Adrenal gland (tissue), 12 donors: Measurements from ENCODE around the gene GPR4. TPM values are rescaled to one million over a fixed set of nuclear protein-coding genes. Genes with fewer than 3 reads are reported as not detected.

Experiments
- DNase-seq, 7 donors: peaks; one replicate each; pipeline ENCODE4 v3.0.0-alpha.2; 2019 to 2020
- H3K27ac ChIP-seq, 5 donors: fragments of 200-600 bp; sonication (generic) in 4 of 5; 1 replicate in 3 of 5; 2 replicates in 2 of 5; pipeline versions ENCODE4 v1.5.1 to v1.8.0; 2016 to 2020; ENCODE audit warnings: mild to moderate bottlenecking in 1 of 5
- H3K27me3 ChIP-seq: fragments of 200-600 bp; 2 replicates; pipeline ENCODE4 v1.8.0; 2021
- H3K36me3 ChIP-seq, 2 donors: fragments of 200-600 bp; replicated peaks in 1 of 2; 1 replicate in 1 of 2; 2 replicates in 1 of 2; pipeline versions ENCODE4 v1.5.1 to v1.8.0; 2018 to 2022
- H3K4me1 ChIP-seq, 2 donors: fragments of 200-600 bp; replicated peaks in 1 of 2; 1 replicate in 1 of 2; 2 replicates in 1 of 2; pipeline versions ENCODE4 v1.5.1 to v1.8.0; 2018 to 2021
- H3K4me3 ChIP-seq, 4 donors: fragments of 200-600 bp; sonication (generic) in 3 of 4; one replicate each; pipeline ENCODE4 v1.5.1; 2016 to 2018
- H3K9me3 ChIP-seq, 3 donors: fragments of 200-600 bp; sonication (generic) in 1 of 3; replicated peaks in 1 of 3; 1 replicate in 2 of 3; 2 replicates in 1 of 3; pipeline versions ENCODE4 v1.5.1 to v1.8.0; 2016 to 2021
- POLR2A ChIP-seq, 2 donors: fragments of 450-650 bp; IDR thresholded peaks; one replicate each; pipeline ENCODE4 v1.6.1; 2017; ENCODE audit warnings: antibody characterized with exemption in 2 of 2, mild to moderate bottlenecking in 2 of 2, moderate library complexity in 1 of 2
- WGBS, 4 donors: extraction: QIAGEN DNeasy Blood & Tissue Kit in 2 of 4; methylation state at CpG; one replicate each; pipeline versions ENCODE4 v1.1.5 to v1.1.7; 2013 to 2017; 5-methylcytosine and 5-hydroxymethylcytosine counted together
- intact Hi-C, 2 donors: fragments of 100-400 bp; cut with DNase I; formaldehyde crosslinking; loops; one replicate each; pipeline versions ENCODE4 v1.14.1 to v1.15.0; 2022 to 2023
- polyA plus RNA-seq, 3 donors: library from polyadenylated mRNA; stranded (reverse); fragments of 200-250 nt in 2 of 3; fragments of 350-450 nt in 1 of 3; fragmentation: Illumina TruSeq in 1 of 3; extraction: RNeasy Lipid Tissue Mini Kit (QIAGEN cat#74804) in 1 of 3; gene quantifications; one replicate each; pipeline ENCODE4 v1.2.3, GENCODE V29; 2013 to 2014
- total RNA-seq, 9 donors: library from RNA; depleted of rRNA in 4 of 9; stranded (reverse); fragments of >200 nt in 4 of 9; fragments of 120-200 nt in 1 of 9; fragmentation: NEBNext Ultra II Directional in 1 of 9; extraction: Animal tissue kit (Norgen Biotek cat#: 25700) in 1 of 9; gene quantifications; one replicate each; pipeline versions ENCODE4 v1.1.0 to v1.2.4, GENCODE V29; 2013 to 2023
- TF ChIP-seq, protein P1 (sequence below), 6 experiments: fragments of 450-650 bp in 4 of 6; fragments of 200-600 bp in 2 of 6; sonication (generic) in 1 of 6; IDR thresholded peaks; 1 replicate in 5 of 6; 2 replicates in 1 of 6; pipeline versions ENCODE4 v1.5.1 to v1.8.0; 2016 to 2021; ENCODE audit warnings: antibody characterized with exemption in 6 of 6, mild to moderate bottlenecking in 2 of 6, moderate library complexity in 1 of 6
- donor health status: healthy with polysubstance abuse.
- donor health status: Bipolar disorder and iron deficiency.
- donor health status: DM: yes; HTN: yes; CAD: no.
- donor health status: DM: no; HTN: no; CAD: no.
- donor health status: DM: no; HTN: no; CAD: no.
- donor health status: DM: yes; HTN: yes; CAD: no.

GPR4 gene
- total and polyA plus RNA-seq, 12 donors: 0.55 to 11.3 (median 4.0) TPM

DNA sequence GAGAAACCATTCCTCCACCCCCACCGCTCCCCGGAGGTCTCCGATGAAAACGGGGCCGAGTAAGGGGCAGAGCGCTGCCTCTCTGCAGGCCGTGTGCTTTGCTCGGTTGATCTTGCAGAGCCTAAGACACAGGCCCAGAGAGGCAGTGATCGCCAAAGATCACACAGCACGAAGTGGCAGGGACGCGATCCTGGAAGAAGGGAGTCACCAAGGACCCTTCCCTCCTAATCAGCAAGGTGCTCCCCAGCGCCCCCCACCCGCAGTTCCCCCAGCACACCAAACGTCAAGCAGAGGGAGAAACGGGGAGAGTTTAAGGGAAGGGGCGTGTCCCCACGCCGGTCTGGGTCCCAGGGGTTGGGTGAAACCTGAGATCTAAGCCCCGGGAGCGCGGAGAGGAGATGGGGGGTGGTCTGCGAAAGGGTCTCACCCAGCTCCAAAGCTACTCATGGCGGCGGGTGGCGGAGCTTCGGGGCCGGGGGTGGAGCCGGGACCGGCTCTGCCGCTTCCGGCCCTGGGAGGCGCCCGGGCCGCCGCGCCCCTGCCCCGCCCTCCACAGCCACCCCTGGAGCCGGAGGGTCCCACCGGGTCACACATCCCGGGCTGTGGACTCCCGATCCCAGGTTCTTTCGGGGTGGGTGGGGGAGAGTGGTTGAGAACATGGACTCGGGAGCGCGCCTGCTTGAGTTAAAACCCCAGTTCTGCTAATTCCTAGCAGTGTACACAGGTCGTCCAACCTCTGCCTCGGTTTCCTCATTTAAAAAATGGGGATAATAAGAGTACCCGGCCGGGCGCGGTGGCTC is 37.1 kb upstream of the GPR4 start, which contains the start of gene EML2:
TSS of gene EML2 (minus strand) at position 468 of the 800 bp plus-strand sequence. CDS start at position 447, 21 bp downstream.
- peak in 4 of 7 donors; percentile 39 to 59 (median 52) for DNase-seq
- WGBS, 4 donors: 2 to 10% (median 6%) methylated on average over 36 to 52 of the region's 52 CpGs
- peaks cover 23 to 55% of the 10 kb centered on the region in 2 donors for H3K4me1 ChIP-seq
- intact Hi-C loops: no loop called here
- no peaks in the 10 kb centered on the region for H3K27me3 ChIP-seq
- H3K9me3 ChIP-seq: no peaks in the 10 kb centered on the region
- no peaks in the 10 kb centered on the region for H3K36me3 ChIP-seq
- TF ChIP-seq, protein P1, sequence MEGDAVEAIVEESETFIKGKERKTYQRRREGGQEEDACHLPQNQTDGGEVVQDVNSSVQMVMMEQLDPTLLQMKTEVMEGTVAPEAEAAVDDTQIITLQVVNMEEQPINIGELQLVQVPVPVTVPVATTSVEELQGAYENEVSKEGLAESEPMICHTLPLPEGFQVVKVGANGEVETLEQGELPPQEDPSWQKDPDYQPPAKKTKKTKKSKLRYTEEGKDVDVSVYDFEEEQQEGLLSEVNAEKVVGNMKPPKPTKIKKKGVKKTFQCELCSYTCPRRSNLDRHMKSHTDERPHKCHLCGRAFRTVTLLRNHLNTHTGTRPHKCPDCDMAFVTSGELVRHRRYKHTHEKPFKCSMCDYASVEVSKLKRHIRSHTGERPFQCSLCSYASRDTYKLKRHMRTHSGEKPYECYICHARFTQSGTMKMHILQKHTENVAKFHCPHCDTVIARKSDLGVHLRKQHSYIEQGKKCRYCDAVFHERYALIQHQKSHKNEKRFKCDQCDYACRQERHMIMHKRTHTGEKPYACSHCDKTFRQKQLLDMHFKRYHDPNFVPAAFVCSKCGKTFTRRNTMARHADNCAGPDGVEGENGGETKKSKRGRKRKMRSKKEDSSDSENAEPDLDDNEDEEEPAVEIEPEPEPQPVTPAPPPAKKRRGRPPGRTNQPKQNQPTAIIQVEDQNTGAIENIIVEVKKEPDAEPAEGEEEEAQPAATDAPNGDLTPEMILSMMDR (IDR thresholded peaks at IDR 0.05): no peak
- no peak for TF ChIP-seq POLR2A (IDR thresholded peaks at IDR 0.05)
- H3K27ac ChIP-seq: peak within 1 kb of the TSS; percentile 28 to 87 (median 59)
- peak within 1 kb of the TSS in 3 of 4 donors; percentile 37 to 63 (median 38) for H3K4me3 ChIP-seq

DNA sequence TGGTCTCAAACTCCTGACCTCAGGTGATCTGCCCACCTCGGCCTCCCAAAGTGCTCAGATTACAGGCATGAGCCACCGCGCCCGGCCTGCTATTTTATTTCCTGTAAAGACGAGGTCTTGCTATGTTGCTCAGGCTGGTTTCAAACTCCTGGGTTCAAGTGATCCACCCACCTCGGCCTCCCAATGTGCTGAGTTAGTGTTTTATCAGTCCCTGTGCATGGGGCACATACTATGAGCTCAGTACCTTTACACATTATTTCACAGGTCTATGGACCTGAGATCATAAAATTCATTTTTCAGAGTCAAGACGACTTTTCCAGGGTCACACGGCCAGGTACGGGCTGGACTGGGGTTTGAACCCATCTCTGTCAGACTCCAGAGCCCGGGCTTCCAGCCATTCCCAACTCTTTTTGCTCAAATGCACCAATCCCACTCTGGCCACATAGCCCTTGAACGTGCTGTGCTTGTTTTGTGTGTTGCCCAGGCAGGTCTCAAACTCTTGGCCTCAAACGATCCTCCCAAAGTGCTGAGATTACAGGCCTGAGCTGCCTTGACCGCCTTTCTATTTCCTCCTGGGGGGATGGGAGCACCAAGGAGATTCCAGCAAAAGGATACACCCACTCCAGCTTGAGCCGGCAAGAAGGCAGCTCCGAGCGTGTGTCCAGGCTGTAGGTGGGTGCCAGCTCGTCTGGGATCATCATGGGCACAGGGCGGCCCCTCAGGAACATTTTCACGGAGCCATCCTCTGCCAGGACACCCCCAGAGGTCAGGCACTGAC is 36.1 kb upstream of the GPR4 start:
- H3K4me3 ChIP-seq: peak overlapping the region in 2 of 4 donors; percentile 38 to 63
- peak overlapping the region; percentile 28 to 87 (median 59) for H3K27ac ChIP-seq
- DNase-seq: peak in 6 of 7 donors; percentile 57 to 74 (median 64)
- H3K4me1 ChIP-seq: peaks cover 21 to 54% of the 10 kb centered on the region in 2 donors
- peak in 1 of 2 donors; percentile 62 for TF ChIP-seq POLR2A (IDR thresholded peaks at IDR 0.05)
- TF ChIP-seq, protein P1 (IDR thresholded peaks at IDR 0.05): no peak
- H3K9me3 ChIP-seq: no peaks in the 10 kb centered on the region
- no peaks in the 10 kb centered on the region for H3K36me3 ChIP-seq
- 67 to 73% (median 71%) methylated on average over 12 to 19 of the region's 19 CpGs for WGBS, 4 donors
- intact Hi-C loops: no loop called here
- no peaks in the 10 kb centered on the region for H3K27me3 ChIP-seq

DNA sequence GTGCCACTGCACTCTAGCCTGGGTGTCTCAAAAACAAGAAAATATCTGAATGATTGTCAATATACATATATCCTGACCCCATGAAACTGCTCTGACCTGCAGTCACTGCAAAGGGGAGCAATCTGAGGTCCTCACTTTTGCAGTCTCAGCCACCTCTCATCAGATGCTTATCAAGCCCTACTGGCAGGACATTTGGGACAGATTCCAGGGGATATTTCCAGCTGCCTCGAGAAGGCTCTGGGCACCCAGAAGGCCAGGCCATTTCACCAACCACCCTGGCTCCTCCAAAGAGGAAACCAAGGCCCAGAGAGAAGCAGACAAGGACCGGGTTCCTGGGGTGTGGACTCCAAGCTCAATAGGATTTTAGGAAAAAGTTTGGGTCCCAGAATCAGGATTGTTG is 34.9 kb upstream of the GPR4 start:
- DNase-seq: peak in 3 of 7 donors; percentile 47 to 59 (median 51)
- 38 to 72% (median 58%) methylated on average over 1 to 2 of the region's 2 CpGs for WGBS, 4 donors
- intact Hi-C loops: no loop called here

More for the DNA sequence above, 34.9 kb upstream of the GPR4 start:
- Histone ChIP-seq H3K36me3 (no peaks in the 10 kb centered on the region), H3K9me3 (no peaks in the 10 kb centered on the region), H3K27ac (peak overlapping the region in 3 of 5 donors; percentile 9 to 52 (median 36)), H3K4me3 (no peak overlapping the region), H3K27me3 (no peaks in the 10 kb centered on the region), H3K4me1 (peaks cover 12 to 46% of the 10 kb centered on the region in 2 donors)
- TF ChIP-seq, protein P1 (IDR thresholded peaks at IDR 0.05): no peak
- TF ChIP-seq POLR2A (IDR thresholded peaks at IDR 0.05): no peak
